Measurements from ENCODE around the gene ACOT7. TPM values are rescaled to one million over a fixed set of nuclear protein-coding genes. Genes with fewer than 3 reads are reported as not detected.

Gene ACOT7
- total and polyA plus RNA-seq, 2 of the 13 experiments (the other 11 are each of a cell fraction or from before 2014, with no cell fraction given), result 33.0 to 55.8 TPM

- TF ChIP-seq ZNF678 (CRISPR knock-in tag; IDR thresholded peaks at IDR 0.05) (no peak), BATF2 (CRISPR knock-in tag; IDR thresholded peaks at IDR 0.05) (no peak), SOX6 (IDR thresholded peaks at IDR 0.05) (no peak), SOX6 (CRISPR knock-in tag; IDR thresholded peaks at IDR 0.05) (peak; percentile 38; the same call in 1 of the 2 replicates), ZKSCAN8 (CRISPR knock-in tag; IDR thresholded peaks at IDR 0.05; ENCODE audit: borderline replicate concordance) (peak; percentile 67; the same call in 1 of the 2 replicates), ZNF326 (CRISPR knock-in tag; IDR thresholded peaks at IDR 0.05; ENCODE audit: borderline replicate concordance) (no peak), RAD21 (CRISPR knock-in tag; IDR thresholded peaks at IDR 0.05) (peak; percentile 82), ZBTB8A (CRISPR knock-in tag; IDR thresholded peaks at IDR 0.05; ENCODE audit: borderline replicate concordance, low read depth) (no peak), ZNF563 (CRISPR knock-in tag; IDR thresholded peaks at IDR 0.05) (no peak), KDM6A (CRISPR knock-in tag; IDR thresholded peaks at IDR 0.05; ENCODE audit: low read depth) (no peak), ZBTB7A (CRISPR knock-in tag; IDR thresholded peaks at IDR 0.05) (peak; percentile 34; the same call in 1 of the 2 replicates), BCLAF1 (IDR thresholded peaks at IDR 0.05) (no peak), EHMT2 (IDR thresholded peaks at IDR 0.05; ENCODE audit: borderline replicate concordance, low read depth, low read length) (no peak), GTF3A (CRISPR knock-in tag; conservative IDR thresholded peaks at IDR 0.05) (no peak), THAP11 (CRISPR knock-in tag; IDR thresholded peaks at IDR 0.05) (no peak), ZNF740 (CRISPR knock-in tag; IDR thresholded peaks at IDR 0.05) (no peak), IKZF5 (CRISPR knock-in tag; IDR thresholded peaks at IDR 0.05) (no peak), ARID3A (IDR thresholded peaks at IDR 0.05; ENCODE audit: low read depth, low read length) (no peak), HNF1B (CRISPR knock-in tag; IDR thresholded peaks at IDR 0.05) (0 out of 2 replicates have a peak, but pooled peaks have one; percentile 48), SP1 (IDR thresholded peaks at IDR 0.05) (no peak), SP1 (CRISPR knock-in tag; IDR thresholded peaks at IDR 0.05) (no peak), ZNF629 (CRISPR knock-in tag; conservative IDR thresholded peaks at IDR 0.05) (no peak)
These were observed 49.8 kb downstream of the ACOT7 start (continued) for GRCh38 chr1:6343506-6344405.

Measured in HepG2 (cell line).